Measurements from ENCODE around the gene HKDC1.
"Not testable (repeated sequence)": the region's sequence is repeated elsewhere in the genome, so short reads cannot be mapped to it uniquely, and the experiment has no call there.

Gene HKDC1, protein sequence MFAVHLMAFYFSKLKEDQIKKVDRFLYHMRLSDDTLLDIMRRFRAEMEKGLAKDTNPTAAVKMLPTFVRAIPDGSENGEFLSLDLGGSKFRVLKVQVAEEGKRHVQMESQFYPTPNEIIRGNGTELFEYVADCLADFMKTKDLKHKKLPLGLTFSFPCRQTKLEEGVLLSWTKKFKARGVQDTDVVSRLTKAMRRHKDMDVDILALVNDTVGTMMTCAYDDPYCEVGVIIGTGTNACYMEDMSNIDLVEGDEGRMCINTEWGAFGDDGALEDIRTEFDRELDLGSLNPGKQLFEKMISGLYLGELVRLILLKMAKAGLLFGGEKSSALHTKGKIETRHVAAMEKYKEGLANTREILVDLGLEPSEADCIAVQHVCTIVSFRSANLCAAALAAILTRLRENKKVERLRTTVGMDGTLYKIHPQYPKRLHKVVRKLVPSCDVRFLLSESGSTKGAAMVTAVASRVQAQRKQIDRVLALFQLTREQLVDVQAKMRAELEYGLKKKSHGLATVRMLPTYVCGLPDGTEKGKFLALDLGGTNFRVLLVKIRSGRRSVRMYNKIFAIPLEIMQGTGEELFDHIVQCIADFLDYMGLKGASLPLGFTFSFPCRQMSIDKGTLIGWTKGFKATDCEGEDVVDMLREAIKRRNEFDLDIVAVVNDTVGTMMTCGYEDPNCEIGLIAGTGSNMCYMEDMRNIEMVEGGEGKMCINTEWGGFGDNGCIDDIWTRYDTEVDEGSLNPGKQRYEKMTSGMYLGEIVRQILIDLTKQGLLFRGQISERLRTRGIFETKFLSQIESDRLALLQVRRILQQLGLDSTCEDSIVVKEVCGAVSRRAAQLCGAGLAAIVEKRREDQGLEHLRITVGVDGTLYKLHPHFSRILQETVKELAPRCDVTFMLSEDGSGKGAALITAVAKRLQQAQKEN

GRCh38 chr10:69220041-69220451 lies at the start of gene HKDC1:
Gene HKDC1, plus strand, starts transcription at chr10:69220332. Its CDS starts 104 bp downstream, at chr10:69220436.
- no peak for DNase-seq

DNA sequence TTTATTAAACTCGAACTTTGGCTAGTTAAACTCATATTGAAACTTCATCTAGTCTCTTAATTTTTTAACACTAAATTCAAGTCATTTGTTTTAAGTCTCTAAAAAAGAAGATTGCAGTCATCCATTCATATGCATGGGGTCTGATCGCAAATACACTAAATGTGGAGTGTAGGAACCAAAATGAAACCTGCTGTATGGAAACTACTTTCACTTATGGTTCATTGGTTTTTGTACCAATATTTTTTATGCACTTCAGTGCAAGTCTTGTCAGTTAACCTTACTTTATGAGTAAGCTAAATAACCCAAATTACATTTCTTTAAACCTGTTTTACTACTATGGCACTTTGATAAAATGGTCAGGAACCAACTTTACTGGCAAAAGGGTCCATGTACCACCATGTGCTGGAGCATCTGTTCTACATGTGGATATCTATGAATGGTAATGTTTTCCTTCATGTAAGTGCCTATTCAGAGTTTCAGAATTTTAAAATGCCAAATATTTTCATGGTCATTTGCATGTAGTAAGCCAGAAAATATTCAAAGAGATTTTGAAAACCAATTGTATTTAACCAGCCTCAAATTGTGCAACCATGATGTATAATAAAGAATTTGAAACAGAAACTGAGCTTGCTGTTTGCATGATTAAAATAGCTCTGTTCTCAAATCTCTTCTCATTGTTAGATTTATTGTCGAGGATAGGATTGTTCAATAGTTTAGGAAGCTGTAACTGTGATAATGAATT lies 47.7 kb upstream of the HKDC1 start:
- DNase-seq = no peak

DNA sequence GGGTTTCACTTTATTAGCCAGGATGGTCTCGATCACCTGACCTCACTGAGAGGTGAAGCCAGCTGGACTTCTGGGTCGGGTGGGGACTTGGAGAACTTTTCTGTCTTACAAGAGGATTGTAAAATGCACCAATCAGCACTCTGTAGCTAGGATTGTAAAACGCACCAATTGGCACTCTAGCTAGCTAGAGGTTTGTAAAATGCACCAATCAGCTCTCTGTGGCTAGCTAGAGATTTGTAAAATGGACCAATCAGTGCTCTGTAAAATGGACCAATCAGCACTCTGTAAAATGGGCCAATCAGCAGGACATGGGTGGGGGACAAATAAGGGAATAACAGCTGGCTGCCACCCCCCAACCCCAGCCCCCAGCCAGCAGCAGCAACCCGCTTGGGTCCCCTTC lies 44.8 kb upstream of the HKDC1 start:
- not testable (repeated sequence) for DNase-seq

DNA sequence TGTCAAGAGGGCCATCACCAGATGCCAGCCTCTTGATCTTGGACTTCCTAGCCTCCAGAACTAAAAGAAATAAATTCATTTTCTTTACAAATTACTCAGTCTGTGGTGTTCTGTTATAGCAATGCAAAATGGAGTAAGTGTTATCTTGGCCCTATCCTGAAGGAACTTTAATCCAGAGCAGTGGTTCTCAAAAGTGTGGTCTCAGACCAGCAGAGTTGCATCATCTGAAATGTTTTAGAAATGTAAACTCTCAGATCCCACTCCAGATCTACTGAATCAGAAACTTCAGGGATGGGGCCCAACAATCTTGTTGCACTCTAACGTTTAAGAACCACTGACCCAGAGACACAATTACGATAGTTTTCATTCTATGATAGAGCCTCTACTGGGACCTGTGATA lies 43.3 kb upstream of the HKDC1 start:
- DNase-seq = no peak

DNA sequence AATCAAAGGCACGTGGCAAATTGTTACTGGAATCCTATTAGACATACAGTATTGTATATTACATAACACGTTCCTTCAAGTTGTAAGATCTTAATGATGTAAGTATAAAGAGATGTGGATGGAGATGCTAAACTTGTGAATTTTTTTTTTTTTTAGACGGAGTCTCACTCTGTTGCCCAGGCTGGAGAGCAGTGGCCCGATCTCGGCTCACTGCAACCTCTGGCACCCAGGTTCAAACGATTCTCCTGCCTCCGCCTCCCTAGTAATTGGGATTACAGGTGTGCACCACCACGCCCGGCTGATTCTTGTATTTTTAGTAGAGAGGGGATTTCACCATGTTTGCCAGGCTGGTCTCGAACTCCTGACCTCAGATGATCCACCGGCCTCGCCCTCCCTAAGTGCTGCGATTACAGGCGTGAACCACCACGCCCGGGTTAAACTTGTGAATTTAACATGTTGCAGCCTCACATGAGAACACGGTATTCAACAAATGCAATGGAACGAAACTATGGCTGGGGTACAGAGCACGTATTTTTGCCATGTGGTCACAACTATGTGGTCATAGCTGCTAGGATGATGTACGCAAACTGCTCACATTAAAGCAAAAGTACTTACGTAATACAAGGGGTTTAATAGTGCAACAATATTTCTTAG lies 40.9 kb upstream of the HKDC1 start:
- DNase-seq = peak; percentile 29

GRCh38 chr10:69179743-69180524 lies 40.2 kb upstream of the HKDC1 start, which contains the start of gene SUPV3L1:
Gene SUPV3L1, plus strand, starts transcription at chr10:69180234. Its CDS starts 58 bp downstream, at chr10:69180292.
- peak; percentile 94 for DNase-seq

GRCh38 chr10:69180525-69181204 lies 39.5 kb upstream of the HKDC1 start:
- DNase-seq = no peak

GRCh38 chr10:69181433-69181832 lies 38.7 kb upstream of the HKDC1 start:
- DNase-seq = no peak

DNA sequence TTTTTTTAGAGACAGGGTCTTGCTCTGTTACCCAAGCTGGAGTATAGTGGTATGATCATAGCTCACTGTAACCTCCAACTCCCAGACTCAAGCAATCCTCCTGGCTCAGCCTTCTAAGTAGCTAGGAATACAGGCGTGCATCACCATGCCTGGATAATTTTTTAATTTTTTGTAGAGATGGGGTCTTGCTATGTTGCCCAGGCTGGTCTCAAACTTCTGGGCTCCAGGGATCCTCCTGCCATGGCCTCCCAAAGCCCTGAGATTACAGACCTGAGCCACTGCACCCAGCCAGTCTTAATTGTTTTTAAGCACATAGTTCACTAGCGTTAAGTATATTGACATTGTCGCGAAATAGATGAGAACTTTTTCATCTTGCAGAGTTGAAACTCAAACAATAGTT lies 38.1 kb upstream of the HKDC1 start:
- DNase-seq = no peak

- no peak for DNase-seq
Measured at GRCh38 chr10:69186524-69186923, 33.6 kb upstream of the HKDC1 start.

GRCh38 chr10:69201045-69201444 lies 19.1 kb upstream of the HKDC1 start:
- no peak for DNase-seq

DNA sequence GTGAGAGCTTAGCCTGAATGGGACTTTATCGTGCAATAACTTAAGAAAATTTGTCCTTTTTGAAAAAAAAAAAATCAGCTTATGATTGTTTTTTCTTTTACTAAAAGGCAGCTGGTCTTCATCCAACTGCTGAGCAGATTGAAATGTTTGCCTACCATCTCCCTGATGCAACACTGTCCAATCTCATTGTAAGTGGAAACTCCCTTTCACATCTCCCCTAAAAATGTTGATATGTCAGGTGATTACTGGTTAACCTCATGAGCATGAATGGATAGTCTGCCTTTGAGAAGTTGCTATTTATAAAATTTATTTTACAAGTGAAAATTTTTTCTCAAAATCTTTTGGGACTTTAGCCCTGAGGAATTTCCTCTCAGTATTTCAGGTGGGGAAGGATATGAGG lies 17.8 kb upstream of the HKDC1 start:
- DNase-seq = no peak

- DNase-seq = no peak
Measured at GRCh38 chr10:69208761-69209160, 11.4 kb upstream of the HKDC1 start.

DNA sequence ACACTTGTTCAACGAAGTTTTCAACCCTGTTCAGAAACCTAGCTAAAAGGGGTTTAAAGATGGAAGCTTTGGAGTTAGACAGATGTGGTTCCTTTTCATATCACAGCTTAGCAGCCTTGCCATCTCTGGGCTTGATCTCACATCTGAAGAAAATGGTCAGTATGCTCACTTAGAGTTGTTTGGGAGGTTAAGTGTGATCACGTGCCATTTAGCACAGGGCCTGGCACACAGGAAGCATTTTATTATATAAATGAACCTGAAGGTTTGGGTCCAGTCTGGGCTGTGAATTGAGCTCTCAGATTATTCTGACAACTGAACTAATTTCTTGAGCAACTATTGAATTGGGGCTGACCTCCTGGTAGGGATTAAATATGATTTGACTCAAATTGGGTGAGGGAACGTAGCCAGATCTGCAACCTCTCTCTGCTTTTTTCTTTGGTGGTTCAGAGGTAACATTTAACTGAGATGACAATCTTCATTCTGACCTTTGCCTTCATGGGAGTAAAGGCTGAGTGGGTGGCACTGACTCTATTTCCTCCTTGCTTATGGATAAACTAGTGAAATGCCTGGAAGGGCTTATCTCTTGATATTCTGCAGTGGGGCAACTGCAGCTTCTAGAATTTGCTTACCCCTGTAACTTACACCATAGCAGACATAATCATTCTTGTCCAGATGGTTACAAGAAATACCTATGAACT lies 10.2 kb upstream of the HKDC1 start:
- no peak for DNase-seq

DNA sequence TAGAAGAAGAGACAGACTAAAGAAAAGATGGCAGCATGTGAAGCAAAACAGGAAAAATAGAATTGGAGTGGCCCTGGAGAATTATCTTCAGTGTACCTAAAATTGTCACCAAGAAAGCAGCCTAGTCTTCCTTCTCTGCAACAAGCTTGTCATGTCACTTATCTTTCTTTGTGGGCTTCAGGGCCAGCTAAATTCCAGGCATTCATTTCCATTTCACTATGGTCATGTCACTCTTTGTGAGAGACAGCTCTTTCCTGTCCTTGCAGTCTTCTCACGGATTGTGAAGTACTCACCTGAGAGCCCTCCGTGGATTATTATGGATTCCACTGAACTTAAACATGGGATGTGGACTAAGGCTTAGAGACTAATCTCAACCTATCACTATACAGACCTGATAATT lies 9.0 kb upstream of the HKDC1 start:
- DNase-seq = no peak

- no peak for DNase-seq
Measured at GRCh38 chr10:69211524-69211923, 8.6 kb upstream of the HKDC1 start.

GRCh38 chr10:69213591-69214311 lies 6.4 kb upstream of the HKDC1 start:
- no peak for DNase-seq

- DNase-seq = no peak
Measured at GRCh38 chr10:69214666-69215131, 5.4 kb upstream of the HKDC1 start.

- no peak for DNase-seq
Measured at GRCh38 chr10:69215405-69216171, 4.5 kb upstream of the HKDC1 start.
